SK-N-SH (cell line): ENCODE results near the gene SHMT1. TPM values are rescaled to one million over a fixed set of nuclear protein-coding genes. Genes with fewer than 3 reads are reported as not detected.
A peak's percentile ranks its signal among the peaks of the same experiment; 100 is the strongest.

Experiments used
- CTCF ChIA-PET: fragments of 300-600, 350-600 bp; formaldehyde crosslinking; extraction: SDS; loops from one replicate; lab custom pipeline; 2021; lab: Yijun Ruan, JAX
- POLR2A ChIA-PET: fragments of 350-600 bp; sonication (Branson Sonifier 250); formaldehyde crosslinking; extraction: SDS; loops from one replicate; lab custom pipeline; 2020; ENCODE audit warnings: antibody characterized with exemption, inconsistent platforms; lab: Yijun Ruan, JAX
- DNase-seq: peaks from one replicate; pipeline ENCODE4 v3.0.0; 2012
- H2AFZ ChIP-seq: fragments of 200-600 bp; sonication (generic); 2 replicates; pipeline ENCODE4 v1.8.1; 2016; ENCODE audit warnings: antibody characterized with exemption, mild to moderate bottlenecking, low read depth
- H3F3A ChIP-seq: fragments of 200-600 bp; sonication (generic); replicated peaks from 2 replicates; pipeline ENCODE3; 2016; ENCODE audit warnings: antibody characterized with exemption, mild to moderate bottlenecking; ENCODE audit not compliant: insufficient read depth
- H3K27ac ChIP-seq, 2 experiments: fragments of 200-500 bp in 1 of 2; fragments of 200-600 bp in 1 of 2; sonication (Bioruptor generic) in 1 of 2; sonication (generic), shearing (Covaris generic) in 1 of 2; 2 replicates each; pipeline versions ENCODE4 v1.5.1 to v1.6.1; 2014 to 2016; ENCODE audit warnings: low read depth in 2 of 2, inconsistent platforms in 1 of 2, low read length in 1 of 2, mild to moderate bottlenecking in 1 of 2, mixed read lengths in 1 of 2
- H3K27me3 ChIP-seq: fragments of 200-600 bp; sonication (generic), shearing (Covaris generic); 2 replicates; pipeline ENCODE4 v1.6.1; 2016; ENCODE audit warnings: mixed run types; ENCODE audit not compliant: insufficient read depth
- H3K36me3 ChIP-seq, 2 experiments: fragments of 200-500 bp in 1 of 2; fragments of 200-600 bp in 1 of 2; sonication (Bioruptor generic) in 1 of 2; sonication (generic) in 1 of 2; replicated peaks in 1 of 2; 2 replicates each; pipeline versions ENCODE3 to v1.5.1; 2014 to 2016; ENCODE audit warnings: low read length in 1 of 2, mild to moderate bottlenecking in 1 of 2; ENCODE audit not compliant: insufficient read depth in 2 of 2, control insufficient read depth in 1 of 2
- H3K4me1 ChIP-seq, 2 experiments: fragments of 200-500 bp in 1 of 2; fragments of 200-600 bp in 1 of 2; sonication (Bioruptor generic) in 1 of 2; sonication (generic), shearing (Covaris generic) in 1 of 2; 2 replicates each; pipeline versions ENCODE4 v1.5.1 to v1.6.1; 2014 to 2016; ENCODE audit warnings: low read depth in 1 of 2, low read length in 1 of 2, mixed run types in 1 of 2; ENCODE audit not compliant: insufficient read depth in 2 of 2, control insufficient read depth in 1 of 2
- H3K4me2 ChIP-seq: fragments of 200-600 bp; sonication (generic), shearing (Covaris generic); 2 replicates; pipeline ENCODE4 v1.6.1; 2017; ENCODE audit warnings: mixed run types
- H3K4me3 ChIP-seq, 2 experiments: fragments of 200-500 bp in 1 of 2; fragments of 200-600 bp in 1 of 2; sonication (Bioruptor generic) in 1 of 2; sonication (generic), shearing (Covaris generic) in 1 of 2; 2 replicates each; pipeline versions ENCODE4 v1.5.1 to v1.8.1; 2014 to 2016; ENCODE audit warnings: low read depth in 2 of 2, inconsistent platforms in 1 of 2, low read length in 1 of 2, mild to moderate bottlenecking in 1 of 2, mixed read lengths in 1 of 2, moderate library complexity in 1 of 2
- H3K79me2 ChIP-seq: fragments of 200-600 bp; sonication (generic); 2 replicates; pipeline ENCODE4 v1.8.1; 2017; ENCODE audit warnings: mild to moderate bottlenecking; ENCODE audit not compliant: insufficient read depth
- H3K9ac ChIP-seq: fragments of 200-600 bp; sonication (generic); 2 replicates; pipeline ENCODE4 v1.6.1; 2017; ENCODE audit warnings: mixed run types
- H3K9me2 ChIP-seq: fragments of 200-600 bp; sonication (generic); 2 replicates; pipeline ENCODE4 v1.6.1; 2017; ENCODE audit warnings: mixed run types
- H3K9me3 ChIP-seq: fragments of 200-600 bp; sonication (generic); 2 replicates; pipeline ENCODE4 v1.6.1; 2017; ENCODE audit warnings: mixed run types, mild to moderate bottlenecking, moderate library complexity
- H4K20me1 ChIP-seq: fragments of 200-600 bp; sonication (generic); 2 replicates; pipeline ENCODE4 v1.6.1; 2017; ENCODE audit warnings: mild to moderate bottlenecking, mixed run types; ENCODE audit not compliant: insufficient read depth
- CHD2 ChIP-seq: fragments of 150-350 bp; IDR thresholded peaks from 2 replicates; pipeline ENCODE4 v1.6.1; 2018; ENCODE audit warnings: low read length; ENCODE audit not compliant: partially characterized antibody
- ELF1 ChIP-seq: IDR thresholded peaks from 2 replicates; pipeline ENCODE4 v1.4.0; 2012
- FOXM1 ChIP-seq: IDR thresholded peaks from 2 replicates; pipeline ENCODE4 v1.4.0; 2012; ENCODE audit warnings: low read depth, mild to moderate bottlenecking
- GABPA ChIP-seq: IDR thresholded peaks from 2 replicates; pipeline ENCODE4 v1.4.0; 2012; ENCODE audit warnings: low read depth, mild to moderate bottlenecking
- MAX ChIP-seq: IDR thresholded peaks from 2 replicates; pipeline ENCODE4 v1.4.0; 2012; ENCODE audit warnings: low read depth
- MXI1 ChIP-seq: IDR thresholded peaks from 2 replicates; pipeline ENCODE4 v1.6.1; 2012; ENCODE audit warnings: mild to moderate bottlenecking, low read depth, low read length, improper control_type of control experiment
- POLR2AphosphoS5 ChIP-seq: IDR thresholded peaks from 2 replicates; pipeline ENCODE4 v1.6.1; 2012; ENCODE audit warnings: low read depth, low read length
- RAD21 ChIP-seq: IDR thresholded peaks from 2 replicates; pipeline ENCODE4 v1.6.1; 2012; ENCODE audit warnings: mild to moderate bottlenecking, low read length
- RXRA ChIP-seq: IDR thresholded peaks from 2 replicates; pipeline ENCODE4 v1.4.0; 2012; ENCODE audit warnings: low read depth, mild to moderate bottlenecking, borderline replicate concordance
- TAF1 ChIP-seq: IDR thresholded peaks from 2 replicates; pipeline ENCODE4 v1.6.1; 2012; ENCODE audit warnings: low read depth, mild to moderate bottlenecking, low read length, moderate library complexity, borderline replicate concordance
- USF1 ChIP-seq: IDR thresholded peaks from 2 replicates; pipeline ENCODE4 v1.4.0; 2012; ENCODE audit warnings: low read depth, borderline replicate concordance
- USF2 ChIP-seq: fragments of 150-350 bp; IDR thresholded peaks from 2 replicates; pipeline ENCODE4 v1.6.1; 2017; ENCODE audit warnings: antibody characterized with exemption, low read length, low read depth, borderline replicate concordance
- YY1 ChIP-seq: IDR thresholded peaks from 2 replicates; pipeline ENCODE4 v1.4.0; 2012; ENCODE audit warnings: low read depth, mild to moderate bottlenecking
- ZBTB33 ChIP-seq: IDR thresholded peaks from 2 replicates; pipeline ENCODE4 v1.4.0; 2012; ENCODE audit warnings: low read depth, borderline replicate concordance
- WGBS: methylation state at CpG from one replicate; pipeline ENCODE4 v1.1.6; 2017; ENCODE audit warnings: low lambda C conversion rate; 5-methylcytosine and 5-hydroxymethylcytosine counted together
- polyA plus RNA-seq, 3 experiments: library from polyadenylated mRNA; depleted of rRNA; stranded (reverse); fragments of >200 nt; gene quantifications; 2 replicates each; pipeline ENCODE4 v1.2.3, GENCODE V29; 2012

Gene SHMT1
- polyA plus RNA-seq, 1 of the 3 experiments (the other 2 are of a cell fraction): 17.0 TPM

GRCh38 chr17:18314731-18315561, 48.4 kb downstream of the SHMT1 start, which contains the start of the genes SMCR8 and TOP3A:
Gene SMCR8, plus strand, starts transcription at chr17:18315293. Its CDS starts 497 bp downstream, at chr17:18315790.
Gene TOP3A, minus strand, starts transcription at chr17:18314994. Its CDS starts 216 bp downstream, at chr17:18314778.
- Histone ChIP-seq H3K27me3 (no peaks in the 10 kb centered on the region), H3K4me1 (peaks cover 22 to 44% of the 10 kb centered on the region in 2 experiments; a peak in 2 of 4 replicates), H3K9me2 (no peaks in the 10 kb centered on the region), H4K20me1 (peaks cover 38% of the 10 kb centered on the region), H2AFZ (peak within 1 kb of the TSS; percentile 72; the same call in 1 of the 2 replicates), H3K4me3 (peak within 1 kb of the TSS; percentile 84 to 94), H3F3A (no peaks in the 10 kb centered on the region), H3K79me2 (peaks cover 95% of the 10 kb centered on the region), H3K9me3 (no peaks in the 10 kb centered on the region), H3K9ac (peak within 1 kb of the TSS; percentile 85), H3K36me3 (peaks cover 37 to 38% of the 10 kb centered on the region in 2 experiments), H3K27ac (peak within 1 kb of the TSS; percentile 69 to 92), H3K4me2 (peak within 1 kb of the TSS; percentile 86)
- DNase-seq: peak; percentile 92
- WGBS: under 1% methylated on average over 26 of the region's 78 CpGs
- ChIA-PET POLR2A (interaction anchor here (1.0 kb wide), 1 partner anchor 13 kb away, joined by 3 read pairs; no protein-coding TSS in a partner anchor), CTCF (no interaction called here)
- TF ChIP-seq YY1 (peak; percentile 98), ZBTB33 (0 out of 2 replicates have a peak, but pooled peaks have one; percentile 27), POLR2AphosphoS5 (peak; percentile 16), MAX (peak; percentile 90), GABPA (peak; percentile 89), TAF1 (peak; percentile 78), FOXM1 (no peak), MXI1 (peak; percentile 84), CHD2 (peak; percentile 33), USF1 (peak; percentile 99), USF2 (peak; percentile 92), RXRA (no peak), ELF1 (peak; percentile 91), RAD21 (no peak)
